ENCODE measurements around the gene KRTAP6-1.

The KRTAP6-1 gene

DNA sequence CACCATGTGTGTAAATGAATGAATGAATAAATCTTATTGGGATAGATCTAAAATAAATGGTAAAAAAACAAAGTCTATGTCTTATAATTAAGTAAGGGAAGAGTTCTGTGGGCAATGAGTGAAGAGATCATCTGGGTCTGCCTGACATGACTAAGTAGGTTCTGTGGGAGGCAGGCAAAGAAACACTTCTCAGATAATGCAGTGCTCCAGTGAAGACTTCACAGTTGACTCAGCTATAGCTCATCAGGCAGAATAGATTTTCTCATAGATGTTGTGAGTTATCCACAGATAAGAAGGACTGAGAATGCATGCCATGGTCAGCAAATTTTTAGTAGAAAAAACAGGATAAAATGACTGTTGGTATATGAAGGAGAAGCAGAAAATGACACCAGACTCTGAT lies 36.0 kb downstream of the KRTAP6-1 start:
- no peak for DNase-seq (ENCODE audit: low spot score)

DNA sequence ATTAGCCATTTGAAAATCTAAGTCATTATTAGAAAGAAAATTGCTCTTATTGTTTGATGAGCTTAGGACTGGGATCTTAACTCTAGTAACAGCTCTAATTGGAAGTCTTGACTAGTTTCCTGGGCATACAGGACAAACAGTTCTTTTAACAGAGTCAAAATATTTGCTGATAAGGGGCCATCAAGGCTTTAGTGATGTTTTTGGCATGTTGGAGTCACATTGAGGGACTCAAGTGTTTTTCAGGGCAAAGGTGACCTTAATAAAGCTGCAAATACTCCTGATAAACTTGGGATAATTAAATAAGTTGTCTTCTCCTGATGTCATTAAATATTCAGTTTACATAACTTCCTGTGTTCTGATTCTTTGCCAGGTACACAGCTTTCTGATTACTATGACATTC lies 46.1 kb downstream of the KRTAP6-1 start:
- no peak for DNase-seq (ENCODE audit: low spot score)

DNA sequence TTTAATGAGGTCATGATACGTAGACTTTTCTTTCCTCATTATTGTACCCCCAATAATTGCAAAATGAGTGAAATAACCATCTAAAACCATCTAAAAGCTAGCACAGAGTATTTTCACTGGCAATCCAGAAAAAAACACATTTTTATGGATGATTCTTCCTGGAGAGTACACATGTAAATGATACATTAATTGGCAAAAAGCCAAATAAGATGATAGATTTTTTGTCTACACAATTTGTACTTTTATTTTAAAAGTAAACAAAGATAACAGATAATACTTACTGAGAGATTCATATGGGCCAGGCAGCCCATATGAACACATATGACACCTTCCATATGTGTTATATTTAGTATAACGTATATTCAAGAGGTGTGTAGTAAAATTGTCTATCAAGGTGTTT lies 50.1 kb downstream of the KRTAP6-1 start:
- no peak for DNase-seq (ENCODE audit: low spot score)

Data from GM03348 (cell line).